Spleen (tissue), 11 donors: ENCODE measurements around the gene GJD3. TPM values are rescaled to one million over a fixed set of nuclear protein-coding genes. Genes with fewer than 3 reads are reported as not detected.

Experiments used
- DNase-seq: peaks from one replicate; pipeline ENCODE4 v3.0.0-alpha.2; 2020
- H3K27ac ChIP-seq, 8 donors: fragments of 200-600 bp; sonication (generic) in 7 of 8; 1 replicate in 4 of 8; 2 replicates in 4 of 8; pipeline versions ENCODE4 v1.5.0 to v1.8.0; 2016 to 2021; ENCODE audit warnings: inconsistent platforms in 4 of 8, mild to moderate bottlenecking in 4 of 8, moderate library complexity in 1 of 8
- H3K27me3 ChIP-seq, 7 donors: fragments of 200-600 bp; sonication (generic) in 6 of 7; replicated peaks in 1 of 7; 1 replicate in 4 of 7; 2 replicates in 3 of 7; pipeline versions ENCODE4 v1.5.0 to v1.8.0; 2016 to 2021; ENCODE audit warnings: inconsistent platforms in 3 of 7, mild to moderate bottlenecking in 1 of 7
- H3K36me3 ChIP-seq, 6 donors: fragments of 200-600 bp; sonication (generic) in 5 of 6; 1 replicate in 4 of 6; 2 replicates in 2 of 6; pipeline versions ENCODE4 v1.5.0 to v1.8.0; 2016 to 2021; ENCODE audit warnings: inconsistent platforms in 2 of 6
- H3K4me1 ChIP-seq, 6 donors: fragments of 200-600 bp; sonication (generic) in 5 of 6; 1 replicate in 3 of 6; 2 replicates in 3 of 6; pipeline versions ENCODE4 v1.5.0 to v1.8.0; 2016 to 2021; ENCODE audit warnings: inconsistent platforms in 3 of 6
- H3K4me3 ChIP-seq, 8 donors: fragments of 200-600 bp; sonication (generic) in 7 of 8; 1 replicate in 4 of 8; 2 replicates in 4 of 8; pipeline versions ENCODE4 v1.5.0 to v1.8.0; 2016 to 2021; ENCODE audit warnings: inconsistent platforms in 4 of 8, mild to moderate bottlenecking in 4 of 8, moderate library complexity in 2 of 8
- H3K9me3 ChIP-seq, 8 donors: fragments of 200-600 bp; sonication (generic) in 7 of 8; 1 replicate in 4 of 8; 2 replicates in 4 of 8; pipeline versions ENCODE4 v1.5.0 to v1.8.0; 2016 to 2021; ENCODE audit warnings: inconsistent platforms in 4 of 8
- CTCF ChIP-seq, 11 experiments: fragments of 200-600 bp in 7 of 11; fragments of 450-650 bp in 4 of 11; sonication (generic) in 4 of 11; IDR thresholded peaks in 8 of 11; conservative IDR thresholded peaks in 3 of 11; 1 replicate in 7 of 11; 2 replicates in 4 of 11; pipeline versions ENCODE4 v1.4.0 to v1.8.0; 2016 to 2021; ENCODE audit warnings: antibody characterized with exemption in 11 of 11, inconsistent platforms in 4 of 11, mild to moderate bottlenecking in 1 of 11
- POLR2A ChIP-seq, 3 donors: fragments of 450-650 bp; IDR thresholded peaks; one replicate each; pipeline ENCODE4 v1.5.1; 2017; ENCODE audit warnings: antibody characterized with exemption in 3 of 3, mild to moderate bottlenecking in 1 of 3
- POLR2AphosphoS5 ChIP-seq, 3 donors: sonication (generic); formaldehyde crosslinking; IDR thresholded peaks; one replicate each; pipeline ENCODE4 v1.5.1; 2017; ENCODE audit warnings: antibody characterized with exemption in 3 of 3
- WGBS, 5 donors: extraction: QIAGEN DNeasy Blood & Tissue Kit in 3 of 5; methylation state at CpG; one replicate each; pipeline versions ENCODE4 v1.1.5 to v1.1.7; 2013 to 2018; 5-methylcytosine and 5-hydroxymethylcytosine counted together
- intact Hi-C: fragments of 100-400 bp; cut with DNase I; formaldehyde crosslinking; loops from one replicate; pipeline ENCODE4 v1.15.0; 2023; ENCODE audit warnings: low total_unique reads
- polyA plus RNA-seq, 3 donors: library from polyadenylated mRNA; stranded (reverse); fragments of 200-250 nt; gene quantifications; one replicate each; pipeline ENCODE4 v1.2.1, GENCODE V29; 2013
- total RNA-seq, 7 donors: library from RNA; depleted of rRNA in 3 of 7; stranded (reverse); fragments of >200 nt in 3 of 7; fragmentation: NEBNext Ultra II Directional in 4 of 7; extraction: Animal tissue kit (Norgen Biotek cat#: 25700) in 4 of 7; gene quantifications; one replicate each; pipeline versions ENCODE4 v1.1.0 to v1.2.1, GENCODE V29; 2016 to 2021
- donor health status: healthy with polysubstance abuse.
- donor health status: DM: no; HTN: no; CAD: no; lungs with moderate emphysema.
- donor health status: DM: no; HTN: no; CAD: no.
- donor health status: Bipolar disorder and iron deficiency.
- donor health status: healthy.
- donor health status: DM: no; HTN: no; CAD: no.
- donor health status: DM: yes; HTN: yes; CAD: no.

The GJD3 gene
- total and polyA plus RNA-seq, 10 donors = 0.20 to 15.0 (median 8.6) TPM

DNA sequence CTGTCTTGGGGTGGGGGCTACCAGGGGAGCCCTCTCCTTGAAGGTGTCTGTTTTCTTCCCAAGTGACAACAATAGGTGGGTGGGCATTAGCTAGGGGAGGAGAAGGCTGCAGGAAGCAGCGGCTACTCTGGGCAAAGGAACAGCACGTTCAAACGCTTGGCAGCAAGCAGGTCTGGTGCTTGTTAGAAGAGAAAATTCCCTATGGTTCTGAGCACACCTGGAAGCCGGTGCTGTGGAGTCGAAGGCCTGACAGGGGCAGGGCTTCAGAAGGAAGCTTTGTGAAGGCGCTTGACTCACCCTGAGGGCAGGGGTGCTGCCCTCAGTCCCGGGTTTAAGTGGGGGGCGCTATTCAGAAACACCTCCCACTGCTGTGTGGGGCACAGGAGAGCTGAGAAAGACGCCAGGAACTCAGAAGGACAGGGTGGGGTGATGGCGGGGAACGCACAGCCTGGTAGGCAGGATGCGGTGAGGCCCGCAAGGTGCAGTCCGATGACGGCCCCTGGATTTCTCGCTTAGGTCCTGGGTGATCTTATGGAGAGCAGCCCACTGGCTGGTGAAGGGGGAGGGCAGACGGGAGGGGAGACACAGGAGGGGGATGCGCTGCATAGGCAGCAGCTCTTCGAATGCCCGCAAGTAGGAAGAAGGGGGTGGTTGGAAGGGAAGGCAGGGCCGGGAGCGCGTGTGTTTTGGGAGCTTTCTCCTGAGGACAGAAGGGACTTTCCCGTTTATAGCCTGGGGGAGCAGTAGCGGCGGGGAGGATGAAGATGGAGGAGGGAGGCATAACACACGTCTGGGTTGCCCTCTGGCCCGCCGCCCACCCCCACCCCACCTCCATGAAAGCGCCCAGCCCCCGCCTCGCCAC, 3.2 kb downstream of the GJD3 start:
- TF ChIP-seq POLR2A (IDR thresholded peaks at IDR 0.05) (no peak), POLR2AphosphoS5 (IDR thresholded peaks at IDR 0.05) (no peak), CTCF (IDR thresholded peaks at IDR 0.05 in 8 of 11, conservative IDR thresholded peaks at IDR 0.05 in 3 of 11) (no peak)
- Histone ChIP-seq H3K27me3 (peaks cover 0 to 42% (median 6%) of the 10 kb centered on the region in 7 donors), H3K4me3 (no peak overlapping the region), H3K9me3 (no peaks in the 10 kb centered on the region), H3K36me3 (peaks cover 0 to 13% (median 5%) of the 10 kb centered on the region in 6 donors), H3K27ac (no peak overlapping the region), H3K4me1 (peaks cover 7 to 68% (median 35%) of the 10 kb centered on the region in 6 donors)
- WGBS, 5 donors = 64 to 77% (median 68%) methylated on average over 30 to 32 of the region's 32 CpGs
- intact Hi-C loops = loop anchor here (5.0 kb wide), 1 partner anchor 56 kb away; the partner anchor contains the start of gene TOP2A
- DNase-seq = peak; percentile 69

GRCh38 chr17:40360091-40360490, 4.4 kb downstream of the GJD3 start:
- intact Hi-C loops = loop anchor here (5.0 kb wide), 1 partner anchor 57 kb away; the partner anchor contains the start of gene TOP2A
- no peak overlapping the region for H3K4me3 ChIP-seq
- peaks cover 7 to 80% (median 43%) of the 10 kb centered on the region in 6 donors for H3K4me1 ChIP-seq
- DNase-seq = peak; percentile 55
- WGBS, 5 donors = 84 to 92% (median 85%) methylated on average over 8 of the region's 8 CpGs
- H3K9me3 ChIP-seq = no peaks in the 10 kb centered on the region
- peaks cover 0 to 42% (median 6%) of the 10 kb centered on the region in 7 donors for H3K27me3 ChIP-seq
- TF ChIP-seq CTCF (IDR thresholded peaks at IDR 0.05 in 8 of 11, conservative IDR thresholded peaks at IDR 0.05 in 3 of 11) = no peak
- no peak for TF ChIP-seq POLR2A (IDR thresholded peaks at IDR 0.05)
- TF ChIP-seq POLR2AphosphoS5 (IDR thresholded peaks at IDR 0.05) = no peak
- H3K36me3 ChIP-seq = peaks cover 0 to 25% (median 17%) of the 10 kb centered on the region in 6 donors
- H3K27ac ChIP-seq = no peak overlapping the region

GRCh38 chr17:40358323-40359038, 6.1 kb downstream of the GJD3 start:
- TF ChIP-seq CTCF (IDR thresholded peaks at IDR 0.05 in 8 of 11, conservative IDR thresholded peaks at IDR 0.05 in 3 of 11) (peak; percentile 97 to 100 (median 99)), POLR2A (IDR thresholded peaks at IDR 0.05) (no peak), POLR2AphosphoS5 (IDR thresholded peaks at IDR 0.05) (peak; percentile 67 to 73 (median 68))
- Histone ChIP-seq H3K9me3 (no peaks in the 10 kb centered on the region), H3K27me3 (peaks cover 0 to 30% (median under 1%) of the 10 kb centered on the region in 7 donors), H3K4me1 (peaks cover 5 to 81% (median 51%) of the 10 kb centered on the region in 6 donors), H3K4me3 (peak overlapping the region in 1 of 8 donors; percentile 19), H3K36me3 (peaks cover 0 to 41% (median 32%) of the 10 kb centered on the region in 6 donors), H3K27ac (peak overlapping the region in 4 of 8 donors; percentile 42 to 97 (median 49))
- 12 to 14% (median 12%) methylated on average over 17 of the region's 17 CpGs for WGBS, 5 donors
- intact Hi-C loops = no loop called here
- peak; percentile 97 for DNase-seq
